ENCODE measurements around the gene GALNT2. TPM values are rescaled to one million over a fixed set of nuclear protein-coding genes. Genes with fewer than 3 reads are reported as not detected.

GALNT2 gene
- total and polyA plus RNA-seq, 2 of the 13 experiments (the other 11 are each of a cell fraction or from before 2014, with no cell fraction given) = 39.3 to 39.6 TPM

GRCh38 chr1:230179249-230179648 lies 112.2 kb downstream of the GALNT2 start:
- H3K4me3 ChIP-seq (replicated peaks in 1 of 3; ENCODE audit: insufficient read depth in 1 of 3, low read depth in 2 of 3, low read length in 3 of 3) = no peak overlapping the region
- no peak overlapping the region for H3K9ac ChIP-seq (ENCODE audit: insufficient read depth, low read depth, low read length)
- H3K36me3 ChIP-seq (replicated peaks in 1 of 2; ENCODE audit: control insufficient read depth in 1 of 2, insufficient read depth in 2 of 2, low read length in 2 of 2) = peaks cover 0 to 12% of the 10 kb centered on the region in 2 experiments; a peak in 3 of 5 replicates
- H3K27ac ChIP-seq (ENCODE audit: extremely low read length, insufficient read depth, low read length) = no peak overlapping the region
- no peak overlapping the region for H3K4me2 ChIP-seq (ENCODE audit: low read depth, low read length)
- no peak overlapping the region for H2AFZ ChIP-seq (ENCODE audit: low read length)
- TF ChIP-seq ZNF709 (CRISPR knock-in tag; IDR thresholded peaks at IDR 0.05) (no peak), MXI1 (IDR thresholded peaks at IDR 0.05; ENCODE audit: borderline replicate concordance, low read depth, low read length) (no peak), PREB (CRISPR knock-in tag; IDR thresholded peaks at IDR 0.05) (no peak), FOXM1 (CRISPR knock-in tag; IDR thresholded peaks at IDR 0.05) (no peak), TBL1XR1 (IDR thresholded peaks at IDR 0.05; ENCODE audit: borderline replicate concordance, low read length, partially characterized antibody) (no peak), BCL6 (CRISPR knock-in tag; IDR thresholded peaks at IDR 0.05) (no peak)
- POLR2A ChIA-PET = no interaction called here
- H3K79me2 ChIP-seq (ENCODE audit: insufficient read depth, low read length) = no peaks in the 10 kb centered on the region
- no peak for ATAC-seq
- FAIRE-seq = no peak
- H4K20me1 ChIP-seq (ENCODE audit: insufficient read depth, low read length) = peaks cover 3% of the 10 kb centered on the region; the same call in 1 of the 2 replicates
- DNase-seq (ENCODE audit: low spot score) = no peak
- BruUV-seq (replicated peaks) = no TSS peak
- in situ Hi-C loops (cut with HindIII; ENCODE audit: extremely low pct_ligation_motif_present, low pct_unique_long_range_greater_than_20kb) (no loop called here), intact Hi-C loops (cut with micrococcal nuclease; ENCODE audit: unreplicated experiment) (no loop called here)
- no peaks in the 10 kb centered on the region for H3K9me3 ChIP-seq (ENCODE audit: low read length)
- no peaks in the 10 kb centered on the region for H3K4me1 ChIP-seq (ENCODE audit: insufficient read depth, low read length)
- no peaks in the 10 kb centered on the region; a peak in 1 of 5 replicates for H3K27me3 ChIP-seq (ENCODE audit: control insufficient read depth in 1 of 2, insufficient read depth in 2 of 2, low read length in 2 of 2)
- CTCF ChIA-PET (ENCODE audit: low intra/inter-chr PET ratio, low total read pairs) = no interaction called here
- WGBS (ENCODE audit: low lambda C conversion rate) = 96% methylated on average over 2 of the region's 2 CpGs

All from HepG2 (cell line).